GM12864 (cell line): ENCODE data around the gene ATXN2.
"Not testable (repeated sequence)": the region's sequence is repeated elsewhere in the genome, so short reads cannot be mapped to it uniquely, and the experiment has no call there.

Experiments used
- DNase-seq: peaks from one replicate; pipeline ENCODE4 v3.0.0-alpha.2; 2011; ENCODE audit warnings: low read depth
- H3K4me3 ChIP-seq: 2 replicates; pipeline ENCODE4 v1.5.1; 2011; ENCODE audit warnings: mild to moderate bottlenecking, low read depth, low read length, control low read depth
- TF ChIP-seq, protein P1 (sequence below): IDR thresholded peaks from 2 replicates; pipeline ENCODE4 v1.5.1; 2011; ENCODE audit warnings: low read depth, mild to moderate bottlenecking, moderate library complexity, low read length, control low read depth, inconsistent platforms; ENCODE audit errors: missing control alignments

ATXN2 gene

DNA sequence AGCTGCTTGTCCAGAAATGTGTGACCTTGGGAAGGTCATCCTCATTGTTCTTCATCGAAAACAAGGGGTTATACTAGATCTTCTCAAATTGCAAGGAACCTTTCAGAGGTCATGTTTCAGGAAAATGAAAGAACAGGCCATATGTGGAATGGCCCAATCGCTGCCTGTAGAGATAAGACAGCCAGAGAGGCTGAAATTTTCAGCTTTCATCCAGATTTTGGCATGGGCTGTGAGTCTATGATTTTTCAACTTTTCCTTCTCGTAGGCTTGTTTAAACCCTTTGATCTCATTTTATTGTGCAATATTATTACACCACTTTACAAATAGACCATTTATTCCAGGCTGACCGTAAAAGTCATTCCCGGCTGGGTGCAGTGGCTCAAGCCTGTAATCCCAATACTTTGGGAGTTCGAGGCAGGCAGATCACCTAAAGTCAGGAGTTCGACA is 17.1 kb upstream of the ATXN2 start:
- H3K4me3 ChIP-seq, result no peak overlapping the region
- TF ChIP-seq, protein P1, sequence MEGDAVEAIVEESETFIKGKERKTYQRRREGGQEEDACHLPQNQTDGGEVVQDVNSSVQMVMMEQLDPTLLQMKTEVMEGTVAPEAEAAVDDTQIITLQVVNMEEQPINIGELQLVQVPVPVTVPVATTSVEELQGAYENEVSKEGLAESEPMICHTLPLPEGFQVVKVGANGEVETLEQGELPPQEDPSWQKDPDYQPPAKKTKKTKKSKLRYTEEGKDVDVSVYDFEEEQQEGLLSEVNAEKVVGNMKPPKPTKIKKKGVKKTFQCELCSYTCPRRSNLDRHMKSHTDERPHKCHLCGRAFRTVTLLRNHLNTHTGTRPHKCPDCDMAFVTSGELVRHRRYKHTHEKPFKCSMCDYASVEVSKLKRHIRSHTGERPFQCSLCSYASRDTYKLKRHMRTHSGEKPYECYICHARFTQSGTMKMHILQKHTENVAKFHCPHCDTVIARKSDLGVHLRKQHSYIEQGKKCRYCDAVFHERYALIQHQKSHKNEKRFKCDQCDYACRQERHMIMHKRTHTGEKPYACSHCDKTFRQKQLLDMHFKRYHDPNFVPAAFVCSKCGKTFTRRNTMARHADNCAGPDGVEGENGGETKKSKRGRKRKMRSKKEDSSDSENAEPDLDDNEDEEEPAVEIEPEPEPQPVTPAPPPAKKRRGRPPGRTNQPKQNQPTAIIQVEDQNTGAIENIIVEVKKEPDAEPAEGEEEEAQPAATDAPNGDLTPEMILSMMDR, result no peak
- no peak for DNase-seq

DNA sequence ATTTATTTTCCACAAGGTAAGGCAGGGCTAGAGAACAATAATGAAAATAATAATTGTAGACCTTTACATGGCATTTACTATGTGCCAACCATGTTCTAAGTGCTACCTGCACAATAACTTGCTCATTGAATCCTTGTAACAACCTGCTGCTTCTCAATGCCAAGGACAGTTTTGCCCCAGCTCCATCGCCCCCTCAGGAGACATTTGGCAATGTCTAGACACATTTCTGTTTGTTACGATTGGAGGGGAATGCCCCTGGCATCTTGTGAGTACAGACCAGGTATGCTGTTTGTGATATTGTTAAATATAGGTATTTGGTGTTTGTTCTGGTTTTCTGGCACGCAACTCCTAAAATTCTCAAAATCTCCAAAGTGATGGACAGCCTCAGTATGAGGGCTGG is 8.1 kb upstream of the ATXN2 start:
- DNase-seq, result no peak
- H3K4me3 ChIP-seq, result no peak overlapping the region
- TF ChIP-seq, protein P1, result no peak

DNA sequence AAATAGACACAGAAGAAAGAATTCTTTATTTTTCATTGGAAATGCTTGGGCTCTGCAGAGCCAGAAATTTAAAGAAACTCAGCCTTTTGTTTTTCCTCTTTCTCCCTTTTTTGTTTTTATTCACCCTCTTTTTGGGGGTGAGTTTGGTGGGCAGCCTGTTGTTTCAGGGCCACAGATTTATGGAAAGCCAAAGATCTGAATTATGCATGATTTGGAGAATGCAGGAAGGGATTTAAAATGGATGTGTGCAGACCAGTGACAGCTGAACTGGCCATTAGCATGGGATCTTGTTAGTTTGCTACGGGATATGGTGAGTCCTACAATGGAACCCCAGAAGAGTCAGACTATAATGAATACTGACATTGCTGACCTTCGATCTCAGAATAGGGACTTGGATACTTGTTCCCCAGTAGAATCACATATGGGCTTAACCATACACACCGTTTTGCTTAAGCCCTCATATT is 7.7 kb upstream of the ATXN2 start:
- no peak overlapping the region for H3K4me3 ChIP-seq
- TF ChIP-seq, protein P1, result no peak
- DNase-seq, result no peak

DNA sequence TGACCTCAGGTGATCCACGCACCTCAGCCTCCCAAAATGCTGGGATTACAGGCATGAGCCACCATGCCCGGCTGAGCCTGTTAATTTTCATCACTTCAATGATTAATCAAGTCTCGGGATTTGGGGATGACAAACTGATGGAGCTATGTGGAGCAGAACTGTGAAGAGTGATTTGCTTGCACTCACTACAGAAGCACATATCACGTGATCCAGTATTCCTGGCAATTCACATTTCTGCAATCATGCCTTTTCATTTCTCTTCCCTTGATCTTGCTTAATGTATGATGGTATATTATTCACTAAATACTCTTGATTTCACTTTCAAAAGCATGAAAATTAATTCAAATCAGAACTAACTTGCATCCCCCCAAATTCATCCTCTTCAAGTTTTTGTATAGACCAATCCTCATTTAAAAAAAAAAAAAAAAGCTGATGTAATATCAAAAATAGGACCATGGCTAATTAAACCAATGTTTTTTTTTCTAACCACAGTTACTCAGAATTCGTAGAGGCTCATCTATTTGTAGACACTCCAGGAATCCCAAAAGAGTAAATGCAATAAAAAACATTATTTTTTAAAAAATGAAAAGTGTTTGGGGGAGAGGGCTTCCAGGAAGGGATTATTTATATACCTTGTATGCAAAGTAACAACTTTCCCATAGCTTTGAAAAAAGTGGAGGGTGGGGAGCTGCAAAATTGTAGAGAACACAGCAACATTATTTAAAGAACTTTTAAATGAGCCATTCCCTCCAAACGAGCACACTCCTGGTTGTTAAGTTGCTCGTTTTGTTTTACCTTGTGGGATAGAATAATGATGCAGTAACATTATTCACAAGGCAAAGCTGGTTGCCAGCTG is 7.0 kb upstream of the ATXN2 start:
- TF ChIP-seq, protein P1, result no peak
- H3K4me3 ChIP-seq, result no peak overlapping the region
- DNase-seq, result no peak

DNA sequence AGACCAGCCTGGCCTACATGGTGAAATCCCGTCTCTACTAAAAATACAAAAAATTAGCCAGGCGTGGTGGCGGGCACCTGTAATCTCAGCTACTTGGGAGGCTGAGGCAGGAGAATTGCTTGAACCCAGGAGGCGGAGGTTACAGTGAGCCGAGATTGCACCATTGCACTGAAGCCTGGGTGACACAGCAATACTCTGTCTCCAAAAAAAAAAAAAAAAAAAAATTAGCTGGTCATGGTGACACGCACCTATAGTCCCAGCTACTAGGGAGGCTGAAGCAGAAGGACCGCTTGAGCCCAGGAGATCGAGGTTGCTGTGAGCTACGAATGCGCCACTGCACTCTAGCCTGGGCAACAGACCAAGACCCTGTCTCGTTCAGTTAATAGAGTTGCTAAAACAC is 3.7 kb upstream of the ATXN2 start:
- not testable (repeated sequence) for DNase-seq, H3K4me3 ChIP-seq

DNA sequence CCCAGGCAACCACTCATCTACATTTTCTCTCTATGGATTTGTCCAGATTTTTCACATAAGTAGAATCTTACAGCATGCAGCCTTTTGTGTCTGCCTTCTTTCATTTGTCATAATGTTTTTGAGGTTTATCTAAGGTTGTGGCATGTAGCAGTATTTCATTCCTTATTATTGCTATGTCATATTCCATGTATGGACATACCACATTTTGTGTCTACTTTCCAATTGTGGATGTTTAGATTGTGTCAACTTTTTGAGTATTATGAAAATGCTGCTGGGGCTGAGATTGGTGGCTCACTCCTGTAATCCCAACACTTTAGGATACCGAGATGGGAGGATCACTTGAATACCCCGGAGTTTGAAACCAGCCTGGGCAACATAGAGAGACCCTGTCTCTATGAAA is 3.2 kb upstream of the ATXN2 start:
- H3K4me3 ChIP-seq, result no peak overlapping the region
- TF ChIP-seq, protein P1, result no peak

DNA sequence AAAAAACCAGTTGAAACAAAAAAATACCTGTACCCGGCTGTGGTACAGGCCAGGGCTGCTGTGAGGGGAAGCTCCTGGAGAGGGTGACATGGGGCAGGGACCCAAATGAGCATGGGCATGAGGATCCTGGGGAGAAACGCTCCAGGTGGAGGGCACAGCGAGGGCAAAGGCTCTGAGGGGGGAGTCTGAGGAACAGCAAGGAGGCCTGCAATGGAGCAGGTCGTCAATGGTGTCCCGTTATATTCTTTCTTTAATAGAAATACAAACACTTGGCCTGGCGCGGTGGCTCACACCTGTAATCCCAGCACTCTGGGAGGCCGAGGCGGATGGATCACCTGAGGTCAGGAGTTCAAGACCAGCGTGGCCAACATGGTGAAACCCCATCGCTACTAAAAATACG is 1.9 kb upstream of the ATXN2 start:
- DNase-seq, H3K4me3 ChIP-seq: not testable (repeated sequence)

More for the DNA sequence above, 3.2 kb upstream of the ATXN2 start:
- no peak for DNase-seq

DNA sequence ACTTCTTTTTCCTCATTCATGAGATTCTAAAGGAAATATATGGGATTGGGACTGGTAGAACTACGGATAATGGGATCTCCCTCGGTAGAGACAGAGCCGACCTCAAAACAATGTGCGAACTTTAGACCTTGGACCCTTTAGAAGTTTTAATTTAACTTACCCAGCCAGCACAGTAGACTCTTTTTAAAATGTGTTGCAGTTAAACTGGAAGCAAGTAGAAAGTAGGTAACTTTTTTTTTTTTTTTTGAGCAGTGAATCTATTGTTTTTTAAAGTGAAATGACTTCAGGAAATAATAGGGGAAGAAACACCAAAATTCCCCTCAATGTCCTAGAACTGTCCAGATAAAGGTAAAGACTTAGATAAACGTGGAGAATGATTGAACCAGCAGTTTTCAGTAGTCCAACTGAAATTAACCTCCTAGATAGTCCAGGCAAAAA is 1.1 kb upstream of the ATXN2 start:
- TF ChIP-seq, protein P1, result no peak
- DNase-seq, result no peak
- peak overlapping the region; percentile 84 for H3K4me3 ChIP-seq
